K562 (cell line): ENCODE data around the gene FGFR4. TPM values are rescaled to one million over a fixed set of nuclear protein-coding genes. Genes with fewer than 3 reads are reported as not detected.
A peak's percentile ranks its signal among the peaks of the same experiment; 100 is the strongest.

ENCODE experiments used
- AFF1 ChIP-seq, 2 experiments: fragments of 450-650 bp; IDR thresholded peaks; 2 replicates each; pipeline ENCODE4 v1.6.1; 2018; ENCODE audit warnings: mild to moderate bottlenecking in 2 of 2, low read depth in 1 of 2; ENCODE audit not compliant: partially characterized antibody in 2 of 2
- ARID1B ChIP-seq: fragments of 450-650 bp; IDR thresholded peaks from 2 replicates; pipeline ENCODE4 v1.6.1; 2016; ENCODE audit warnings: antibody characterized with exemption, mild to moderate bottlenecking, inconsistent platforms
- E2F5 ChIP-seq: sonication (generic); formaldehyde crosslinking; IDR thresholded peaks from 2 replicates; pipeline ENCODE4 v1.8.0; 2022; ENCODE audit warnings: mild to moderate bottlenecking, missing genetic modification reagents
- ELF1 ChIP-seq: fragments of 200-800 bp; sonication (Bioruptor generic); IDR thresholded peaks from 2 replicates; pipeline ENCODE4 v1.6.1; 2016; ENCODE audit warnings: missing genetic modification characterization, missing compliant biosample characterization
- EP300 ChIP-seq: IDR thresholded peaks from 2 replicates; pipeline ENCODE4 v1.6.1; 2012; ENCODE audit warnings: low read length, improper control_type of control experiment
- HOXB6 ChIP-seq: fragments of 250-450 bp; sonication (Bioruptor Pico); IDR thresholded peaks from 2 replicates; pipeline ENCODE4 v1.5.1; 2022; ENCODE audit warnings: mild to moderate bottlenecking, borderline replicate concordance
- MEF2D ChIP-seq: conservative IDR thresholded peaks from 2 replicates; pipeline ENCODE4 v1.6.1; 2016; ENCODE audit warnings: low read depth, missing genetic modification characterization, missing compliant biosample characterization
- MTF1 ChIP-seq: fragments of 250-450 bp; sonication (Bioruptor Pico); IDR thresholded peaks from 2 replicates; pipeline ENCODE4 v1.9.0; 2021; ENCODE audit warnings: moderate library complexity, mild to moderate bottlenecking, inconsistent platforms, borderline replicate concordance
- PKNOX1 ChIP-seq: fragments of 450-650 bp; IDR thresholded peaks from 2 replicates; pipeline ENCODE4 v1.6.1; 2016
- POLR2B ChIP-seq: fragments of 450-650 bp; IDR thresholded peaks from 2 replicates; pipeline ENCODE4 v1.6.1; 2018; ENCODE audit warnings: low read depth; ENCODE audit not compliant: partially characterized antibody
- RFX1 ChIP-seq: fragments of 450-650 bp; IDR thresholded peaks from 2 replicates; pipeline ENCODE4 v1.6.1; 2016; ENCODE audit warnings: mild to moderate bottlenecking, moderate library complexity
- SAFB ChIP-seq: fragments of 200-400 bp; formaldehyde crosslinking; IDR thresholded peaks from 2 replicates; pipeline ENCODE4 v1.6.1; 2017; ENCODE audit warnings: low read depth, low read length, borderline replicate concordance
- SMC3 ChIP-seq: conservative IDR thresholded peaks from 2 replicates; pipeline ENCODE4 v1.6.1; 2011; ENCODE audit warnings: low read depth, low read length, improper control_type of control experiment; ENCODE audit not compliant: insufficient read depth
- TFE3 ChIP-seq: fragments of 450-650 bp; formaldehyde crosslinking; IDR thresholded peaks from 2 replicates; pipeline ENCODE4 v1.4.0; 2020; ENCODE audit warnings: mild to moderate bottlenecking, mixed read lengths
- THRB ChIP-seq: fragments of 450-650 bp; formaldehyde crosslinking; conservative IDR thresholded peaks from 2 replicates; pipeline ENCODE4 v1.4.0; 2022; ENCODE audit warnings: mild to moderate bottlenecking, missing genetic modification characterization
- ZFP1 ChIP-seq: fragments of 450-650 bp; formaldehyde crosslinking; IDR thresholded peaks from 2 replicates; pipeline ENCODE4 v1.4.0; 2020; ENCODE audit warnings: mild to moderate bottlenecking, mixed read lengths
- ZNF217 ChIP-seq: sonication (generic); formaldehyde crosslinking; IDR thresholded peaks from 2 replicates; pipeline ENCODE4 v1.8.0; 2022; ENCODE audit warnings: mild to moderate bottlenecking, missing genetic modification reagents
- ZNF239 ChIP-seq: fragments of 250-450 bp; sonication (Bioruptor Pico); IDR thresholded peaks from 2 replicates; pipeline ENCODE4 v1.4.0; 2020; ENCODE audit warnings: mild to moderate bottlenecking
- ZNF41 ChIP-seq: fragments of 250-450 bp; sonication (Bioruptor Pico); conservative IDR thresholded peaks from 2 replicates; pipeline ENCODE4 v1.4.0; 2020; ENCODE audit warnings: mild to moderate bottlenecking
- ZNF77 ChIP-seq: fragments of 250-450 bp; sonication (Bioruptor Pico); IDR thresholded peaks from 2 replicates; pipeline ENCODE4 v1.5.0; 2020
- polyA plus RNA-seq, 8 experiments: library from polyadenylated mRNA; depleted of rRNA in 4 of 8; stranded (reverse) in 5 of 8; unstranded in 3 of 8; fragments of >200 nt; fragmentation: Nextera tagmentation in 2 of 8; fragmentation: Illumina TruSeq in 1 of 8; extraction: Ambion mirVana in 2 of 8; extraction: Trizol in 1 of 8; gene quantifications; 2 replicates each; pipeline versions ENCODE4 v1.2.1 to v1.2.3, GENCODE V29; 2011 to 2014; ENCODE audit warnings: inconsistent platforms in 1 of 8, missing spikeins in 1 of 8
- total RNA-seq, 7 experiments: library from RNA; depleted of rRNA in 6 of 7; stranded (reverse); fragments of >200 nt in 6 of 7; fragmentation: Illumina TruSeq in 2 of 7; extraction: Trizol in 2 of 7; gene quantifications; 2 replicates each; pipeline versions ENCODE4 v1.2.1 to v1.2.3, GENCODE V29; 2011 to 2021; ENCODE audit warnings: low replicate concordance in 1 of 7

Gene FGFR4
- total and polyA plus RNA-seq, 9 of the 15 experiments (the other 6 are each of a cell fraction or from before 2014, with no cell fraction given) = 0.76 to 35.4 (median 7.5) TPM

GRCh38 chr5:177086654-177087397 is at the start of gene FGFR4 (continued):
- no peak for TF ChIP-seq AFF1 (IDR thresholded peaks at IDR 0.05; ENCODE audit: low read depth in 1 of 2, partially characterized antibody in 2 of 2)
- TF ChIP-seq ZNF239 = no peak
- TF ChIP-seq TFE3 (CRISPR knock-in tag) = no peak
- no peak for TF ChIP-seq HOXB6 (CRISPR knock-in tag)
- no peak; the same call in 1 of the 2 replicates for TF ChIP-seq SMC3
- TF ChIP-seq THRB (CRISPR knock-in tag) = no peak
- no peak for TF ChIP-seq ZNF41
- no peak for TF ChIP-seq EP300
- TF ChIP-seq RFX1 = no peak
- no peak for TF ChIP-seq MTF1 (CRISPR knock-in tag)
- no peak for TF ChIP-seq ZNF77 (CRISPR knock-in tag)
- TF ChIP-seq ZNF217 (CRISPR knock-in tag) = no peak
- no peak for TF ChIP-seq E2F5
- TF ChIP-seq MEF2D = no peak
- TF ChIP-seq ELF1 (tag) = no peak
- TF ChIP-seq ZFP1 (CRISPR knock-in tag) = no peak
- 0 out of 2 replicates have a peak, but pooled peaks have one; percentile 75 for TF ChIP-seq SAFB
- TF ChIP-seq PKNOX1 = no peak
- peak; percentile 17; the same call in 1 of the 2 replicates for TF ChIP-seq ARID1B
- TF ChIP-seq POLR2B = peak; percentile 28
